ENCODE measurements around the gene CDRT4.

The CDRT4 gene

GRCh38 chr17:15403276-15403939 lies 64.0 kb downstream of the CDRT4 start:
- no peaks in the 10 kb centered on the region for H3K9me3 ChIP-seq (ENCODE audit: severe bottlenecking)
- H3K27ac ChIP-seq, result no peak overlapping the region
- DNase-seq, result no peak
- no peak overlapping the region for H3K4me3 ChIP-seq (ENCODE audit: low read depth, low read length)
- no peaks in the 10 kb centered on the region for H3K27me3 ChIP-seq (ENCODE audit: insufficient read depth, low read depth, severe bottlenecking)
- no peak for TF ChIP-seq CTCF (IDR thresholded peaks at IDR 0.05; ENCODE audit: low read depth, low read length)
- H3K36me3 ChIP-seq, result no peaks in the 10 kb centered on the region

- H3K27ac ChIP-seq, result no peak overlapping the region
Observed at GRCh38 chr17:15399443-15399842, 68.0 kb downstream of the CDRT4 start.

GRCh38 chr17:15398736-15399331 lies 68.6 kb downstream of the CDRT4 start:
- no peak for TF ChIP-seq CTCF (IDR thresholded peaks at IDR 0.05; ENCODE audit: low read depth, low read length)
- Histone ChIP-seq H3K36me3 (no peaks in the 10 kb centered on the region), H3K27ac (no peak overlapping the region), H3K9me3 (ENCODE audit: severe bottlenecking) (no peaks in the 10 kb centered on the region), H3K27me3 (ENCODE audit: insufficient read depth, low read depth, severe bottlenecking) (no peaks in the 10 kb centered on the region), H3K4me3 (ENCODE audit: low read depth, low read length) (no peak overlapping the region)
- DNase-seq, result no peak

More at GRCh38 chr17:15399443-15399842, 68.0 kb downstream of the CDRT4 start:
- no peak for TF ChIP-seq CTCF (IDR thresholded peaks at IDR 0.05; ENCODE audit: low read depth, low read length)
- H3K36me3 ChIP-seq, result no peaks in the 10 kb centered on the region
- H3K27me3 ChIP-seq (ENCODE audit: insufficient read depth, low read depth, severe bottlenecking), result no peaks in the 10 kb centered on the region
- no peak overlapping the region for H3K4me3 ChIP-seq (ENCODE audit: low read depth, low read length)
- H3K9me3 ChIP-seq (ENCODE audit: severe bottlenecking), result no peaks in the 10 kb centered on the region
- DNase-seq, result no peak

GRCh38 chr17:15398291-15398690 lies 69.1 kb downstream of the CDRT4 start:
- Histone ChIP-seq H3K9me3 (ENCODE audit: severe bottlenecking) (no peaks in the 10 kb centered on the region), H3K27me3 (ENCODE audit: insufficient read depth, low read depth, severe bottlenecking) (no peaks in the 10 kb centered on the region), H3K4me3 (ENCODE audit: low read depth, low read length) (no peak overlapping the region), H3K27ac (no peak overlapping the region), H3K36me3 (no peaks in the 10 kb centered on the region)
- DNase-seq, result no peak
- no peak for TF ChIP-seq CTCF (IDR thresholded peaks at IDR 0.05; ENCODE audit: low read depth, low read length)

GRCh38 chr17:15397620-15398019 lies 69.8 kb downstream of the CDRT4 start:
- H3K27ac ChIP-seq, result no peak overlapping the region
- H3K4me3 ChIP-seq (ENCODE audit: low read depth, low read length), result no peak overlapping the region
- no peak for TF ChIP-seq CTCF (IDR thresholded peaks at IDR 0.05; ENCODE audit: low read depth, low read length)
- no peaks in the 10 kb centered on the region for H3K27me3 ChIP-seq (ENCODE audit: insufficient read depth, low read depth, severe bottlenecking)
- DNase-seq, result no peak
- H3K36me3 ChIP-seq, result no peaks in the 10 kb centered on the region
- no peaks in the 10 kb centered on the region for H3K9me3 ChIP-seq (ENCODE audit: severe bottlenecking)

- Histone ChIP-seq H3K36me3 (no peaks in the 10 kb centered on the region), H3K27ac (no peak overlapping the region), H3K9me3 (ENCODE audit: severe bottlenecking) (no peaks in the 10 kb centered on the region), H3K27me3 (ENCODE audit: insufficient read depth, low read depth, severe bottlenecking) (no peaks in the 10 kb centered on the region), H3K4me3 (ENCODE audit: low read depth, low read length) (no peak overlapping the region)
- no peak for DNase-seq
- TF ChIP-seq CTCF (IDR thresholded peaks at IDR 0.05; ENCODE audit: low read depth, low read length), result no peak
Observed at GRCh38 chr17:15395091-15395490, 72.3 kb downstream of the CDRT4 start.

All from WERI-Rb-1 (cell line).